ACHN (cell line): Measurements from ENCODE around the gene RAB29.
"Not testable (repeated sequence)": the region's sequence is repeated elsewhere in the genome, so short reads cannot be mapped to it uniquely, and the experiment has no call there.

Experiments
- DNase-seq: peaks from one replicate; pipeline ENCODE4 v3.0.0-alpha.2; 2015
- in situ Hi-C: cut with HindIII; loops from 2 replicates; pipeline ENCODE4 v1.10.0; 2017; ENCODE audit warnings: low sequenced_read_pairs, low pct_ligation_motif_present, low pct_unique_long_range_greater_than_20kb

The RAB29 gene

DNA sequence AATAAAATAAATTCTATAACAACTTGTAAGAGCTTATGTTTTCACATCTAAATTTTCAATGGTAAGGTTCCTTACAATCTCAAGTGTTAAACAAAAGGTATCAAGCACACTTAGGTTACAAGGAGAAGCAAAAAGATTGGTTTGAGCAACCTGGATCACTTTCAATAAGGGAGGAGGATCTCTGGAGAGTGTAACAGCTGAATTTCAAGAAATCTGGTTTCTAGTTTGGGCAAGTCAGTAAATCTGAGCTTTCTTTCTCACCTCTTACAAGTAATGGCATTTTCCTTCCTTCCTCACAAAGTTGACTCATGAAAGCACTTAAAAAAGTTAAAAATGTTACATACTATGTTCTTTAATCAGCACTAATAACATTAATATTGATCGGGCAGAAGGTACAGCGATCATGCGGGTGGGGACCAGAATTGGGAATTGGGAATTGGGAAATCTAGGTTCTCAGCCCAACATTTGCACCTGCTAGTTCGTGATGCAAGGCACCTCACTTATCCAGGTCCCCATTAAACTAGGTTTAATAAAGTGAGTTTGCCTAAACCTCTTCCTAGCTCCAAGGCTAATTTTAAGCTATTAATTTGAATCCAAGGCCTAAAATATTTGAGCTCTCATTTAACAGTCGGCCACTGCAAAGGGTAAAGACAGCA is 28.4 kb downstream of the RAB29 start:
- DNase-seq = no peak
- in situ Hi-C loops = no loop called here

DNA sequence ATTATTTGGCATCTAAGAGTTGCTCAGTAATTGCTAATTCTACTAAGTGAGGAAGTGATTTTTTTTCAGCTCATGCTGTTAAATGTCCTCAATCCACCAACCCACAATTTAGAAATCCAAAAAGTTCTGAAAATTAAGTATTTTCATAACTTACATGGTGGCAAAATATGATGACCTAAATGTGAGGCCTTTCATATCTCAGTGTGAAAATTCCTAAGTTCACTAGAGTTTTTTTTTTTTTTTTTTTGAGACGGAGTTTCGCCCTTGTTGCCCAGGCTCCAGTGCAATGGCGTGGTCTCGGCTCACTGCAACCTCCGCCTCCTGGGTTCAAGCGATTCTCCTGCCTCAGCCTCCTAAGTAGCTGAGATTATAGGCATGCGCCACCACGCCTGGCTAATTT is 30.9 kb downstream of the RAB29 start:
- in situ Hi-C loops = no loop called here
- DNase-seq = no peak

DNA sequence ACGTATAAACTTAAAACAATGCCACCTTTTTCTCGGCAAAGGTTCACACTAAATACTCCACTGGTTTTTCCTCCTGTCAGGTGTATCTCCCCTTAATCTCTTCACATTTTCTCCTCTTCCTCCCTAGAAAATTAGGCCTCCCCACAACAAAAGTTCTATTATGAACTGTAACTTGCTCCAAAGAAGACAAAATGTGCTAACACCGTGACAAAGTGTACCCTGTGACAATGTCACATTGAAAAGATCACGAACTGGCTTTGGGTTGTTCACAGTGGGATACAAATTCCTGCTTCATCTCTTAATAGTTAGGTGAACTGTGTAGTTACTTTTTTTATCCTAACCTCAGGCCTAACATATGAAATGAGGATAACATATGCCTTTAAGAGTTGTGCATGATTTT is 31.3 kb downstream of the RAB29 start:
- DNase-seq = no peak
- in situ Hi-C loops = no loop called here

DNA sequence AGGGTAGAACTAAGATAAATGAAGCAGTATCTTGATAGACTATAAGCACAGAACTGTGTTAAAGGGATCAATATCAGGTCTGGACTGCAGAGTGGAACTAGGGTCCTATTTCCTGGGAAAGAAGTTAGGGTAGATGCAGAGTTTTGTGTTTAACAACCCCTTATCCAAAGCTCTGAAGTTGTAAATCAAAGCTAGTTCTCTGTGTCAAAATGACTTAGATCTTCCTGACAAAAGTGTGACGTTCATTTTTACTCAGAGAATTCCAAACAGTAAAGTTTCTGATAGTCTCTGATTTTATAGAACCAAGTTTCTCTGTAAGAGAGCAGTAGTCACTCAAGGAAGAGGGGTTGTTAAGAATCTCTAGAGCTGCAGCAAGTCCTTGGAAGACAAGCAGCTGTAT is 33.6 kb downstream of the RAB29 start:
- in situ Hi-C loops = no loop called here

DNA sequence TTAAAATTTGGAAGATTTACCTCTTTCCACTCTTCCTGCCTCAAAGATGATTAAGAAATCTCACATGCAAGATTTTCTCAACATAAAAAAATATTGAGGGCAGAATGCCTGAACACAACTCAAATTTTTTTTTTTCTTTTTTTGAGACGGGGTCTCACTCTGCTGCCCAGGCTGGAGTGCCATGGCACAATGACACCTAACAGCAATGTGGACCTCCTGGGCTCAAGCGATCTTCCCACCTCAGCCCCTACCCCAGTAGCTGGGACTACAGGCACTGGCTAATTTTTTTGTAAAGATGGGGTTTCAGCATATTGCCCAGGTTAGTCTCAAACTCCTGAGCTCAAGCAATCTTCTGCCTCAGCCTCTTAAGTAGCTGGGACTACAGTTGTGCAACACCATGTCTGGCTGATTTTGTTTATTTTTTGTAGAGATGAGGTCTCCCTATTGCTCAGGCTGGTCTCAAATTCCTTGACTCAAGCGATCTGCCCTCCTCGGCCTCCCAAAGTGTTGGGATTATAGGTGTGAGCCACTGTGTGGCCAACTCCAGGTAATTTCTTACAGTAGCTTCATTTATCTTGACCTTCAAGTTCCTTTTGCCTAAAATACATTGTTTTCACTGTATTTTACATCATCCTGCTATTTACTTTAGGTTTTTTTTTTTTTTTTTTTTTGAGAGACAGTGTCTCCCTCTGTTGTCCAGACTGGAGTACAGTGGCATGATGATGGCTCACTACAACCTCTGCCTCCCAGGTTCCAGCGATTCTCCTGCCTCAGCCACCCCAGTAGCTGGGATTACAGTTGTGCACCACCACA is 35.7 kb downstream of the RAB29 start:
- DNase-seq = no peak
- in situ Hi-C loops = no loop called here

More for the DNA sequence above, 33.6 kb downstream of the RAB29 start:
- no peak for DNase-seq

DNA sequence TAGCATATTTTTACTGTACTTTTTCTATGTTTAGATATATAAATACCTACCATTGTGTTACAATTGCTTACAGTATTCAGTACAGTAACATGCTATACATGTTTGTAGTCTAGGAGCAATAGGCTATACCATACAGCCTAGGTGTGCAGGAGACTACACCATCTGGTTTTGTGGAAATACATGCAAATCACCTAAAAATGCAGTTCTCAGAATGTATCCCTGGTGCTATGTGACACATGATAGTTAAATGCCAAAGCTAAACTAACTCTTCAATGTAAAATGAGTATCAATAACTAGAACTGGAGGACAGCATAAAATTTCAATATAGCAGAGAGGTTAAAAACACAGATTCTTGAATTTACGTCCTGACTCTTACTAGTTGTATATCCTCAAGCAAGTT is 40.1 kb downstream of the RAB29 start:
- in situ Hi-C loops = no loop called here
- DNase-seq = no peak

DNA sequence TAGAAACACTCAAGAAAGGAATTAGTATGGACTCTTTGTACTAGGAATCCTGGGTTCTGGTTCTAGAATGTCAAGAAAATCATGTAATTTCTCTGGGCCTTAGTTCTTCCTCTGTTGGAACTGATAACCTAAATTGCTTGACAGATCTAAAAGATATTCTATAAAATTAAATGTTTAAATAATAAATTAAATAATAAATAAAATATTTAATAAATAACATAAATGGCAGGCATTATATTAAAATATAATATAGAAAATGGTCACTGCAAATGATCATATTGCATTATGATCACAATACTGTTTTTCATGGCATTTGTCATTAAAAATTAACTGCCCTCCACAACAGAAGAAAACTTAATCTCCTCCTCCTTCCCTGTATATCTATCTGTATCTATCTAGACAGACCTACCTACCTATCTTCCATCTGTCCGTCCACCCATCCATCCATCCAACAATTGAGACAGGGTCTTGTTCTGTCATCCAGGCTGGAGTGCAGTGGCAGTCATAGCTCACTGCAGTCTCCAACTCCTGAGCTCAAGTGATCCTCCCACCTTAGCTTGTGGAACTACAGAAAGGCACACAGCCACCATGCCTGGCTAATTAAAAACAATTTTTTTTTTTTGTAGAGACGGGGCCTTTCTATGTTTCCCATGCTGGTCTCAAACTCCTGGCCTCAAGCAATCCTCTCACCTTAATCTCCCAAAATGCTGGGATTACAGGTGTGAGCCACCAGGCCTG is 41.7 kb downstream of the RAB29 start:
- no peak for DNase-seq
- in situ Hi-C loops = no loop called here

DNA sequence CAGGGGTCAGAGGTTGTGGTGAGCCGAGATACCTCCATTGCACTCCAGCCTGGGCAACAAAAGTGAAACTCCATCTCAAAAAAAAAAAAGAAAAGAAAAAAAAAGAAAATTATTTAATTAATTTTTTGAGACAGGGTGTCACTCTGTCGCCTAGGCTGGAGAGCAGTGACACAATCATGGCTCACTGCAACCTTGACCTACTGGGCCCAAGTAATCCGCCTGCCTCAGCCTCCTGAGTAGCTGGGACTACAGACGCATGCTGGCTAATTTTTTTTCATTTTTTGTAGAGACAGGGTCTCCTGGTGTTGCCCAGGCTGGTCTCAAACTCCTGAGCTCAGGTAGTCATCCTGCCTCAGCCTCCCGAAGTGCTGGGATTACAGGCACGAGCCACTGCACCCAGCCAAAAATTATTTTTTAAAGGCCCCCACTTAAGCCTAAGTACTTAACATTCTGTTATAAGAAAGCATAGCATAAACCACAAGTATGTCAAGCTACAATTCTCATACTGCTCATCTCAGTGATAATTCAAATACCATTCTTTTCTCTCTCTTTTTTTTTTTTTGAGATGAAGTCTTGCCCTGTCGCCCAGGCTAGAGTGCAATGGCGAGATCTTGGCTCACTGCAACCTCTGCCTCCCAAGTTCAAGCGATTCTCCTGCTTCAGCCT is 45.2 kb downstream of the RAB29 start:
- in situ Hi-C loops = no loop called here
- no peak for DNase-seq

DNA sequence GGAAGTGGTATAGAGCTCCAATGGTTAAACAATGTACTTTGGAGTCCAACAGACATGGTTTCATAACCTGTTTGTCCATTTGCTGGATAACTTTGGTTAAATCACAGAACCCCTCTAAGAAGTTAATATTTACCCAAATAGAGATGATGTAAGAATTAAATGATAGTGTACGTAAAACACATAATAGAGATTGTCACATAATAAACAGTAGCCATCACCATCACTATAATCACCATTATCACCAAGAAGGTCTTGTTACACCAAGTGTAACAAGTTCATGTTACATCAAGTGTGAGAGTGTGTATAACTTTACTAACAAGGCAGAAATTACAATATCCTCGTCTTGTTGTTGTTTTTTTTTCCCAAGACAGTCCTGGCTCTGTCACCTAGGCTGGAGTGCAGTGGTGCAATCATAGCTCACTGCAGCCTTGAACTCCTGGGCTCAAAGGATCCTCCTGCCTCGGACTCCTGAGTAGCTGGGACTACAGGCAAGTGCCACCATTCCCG is 48.6 kb downstream of the RAB29 start:
- no peak for DNase-seq
- in situ Hi-C loops = no loop called here

DNA sequence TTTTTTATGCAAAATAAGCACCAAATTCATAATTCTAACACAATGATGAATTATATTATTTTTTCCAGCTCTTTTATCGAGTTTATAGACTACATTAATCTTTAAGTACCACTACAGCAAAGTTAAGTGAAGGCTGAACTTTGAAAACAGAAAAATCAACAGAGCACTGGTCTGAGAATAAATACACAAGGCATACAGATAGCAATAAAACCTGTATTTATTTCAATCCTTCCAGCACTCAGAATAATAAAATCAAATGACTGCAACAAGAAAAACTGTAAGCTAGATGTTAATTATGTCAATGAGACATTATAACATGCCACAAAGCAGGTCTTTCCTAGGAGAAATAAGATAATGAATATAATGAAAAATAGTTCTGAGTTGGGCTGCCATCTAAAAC is 49.8 kb downstream of the RAB29 start:
- in situ Hi-C loops = no loop called here
- DNase-seq = no peak

DNA sequence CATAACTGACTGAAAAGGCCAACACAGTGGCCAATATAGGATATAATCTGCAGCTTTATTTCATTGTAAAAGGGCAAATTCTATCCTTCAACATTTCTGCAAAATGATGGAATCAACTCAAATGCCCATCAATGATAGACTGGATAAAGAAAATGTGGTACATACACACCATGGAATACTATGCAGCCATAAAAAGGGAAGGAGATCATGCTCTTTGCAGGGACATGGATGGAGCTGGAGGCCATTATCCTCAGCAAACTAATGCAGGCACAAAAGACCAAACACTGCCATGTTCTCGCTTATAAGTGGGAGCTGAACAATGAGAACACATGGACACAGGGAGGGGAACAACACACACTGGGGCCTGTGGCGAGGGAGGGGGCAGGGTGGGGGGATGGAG is 54.5 kb downstream of the RAB29 start:
- in situ Hi-C loops, DNase-seq: not testable (repeated sequence)

DNA sequence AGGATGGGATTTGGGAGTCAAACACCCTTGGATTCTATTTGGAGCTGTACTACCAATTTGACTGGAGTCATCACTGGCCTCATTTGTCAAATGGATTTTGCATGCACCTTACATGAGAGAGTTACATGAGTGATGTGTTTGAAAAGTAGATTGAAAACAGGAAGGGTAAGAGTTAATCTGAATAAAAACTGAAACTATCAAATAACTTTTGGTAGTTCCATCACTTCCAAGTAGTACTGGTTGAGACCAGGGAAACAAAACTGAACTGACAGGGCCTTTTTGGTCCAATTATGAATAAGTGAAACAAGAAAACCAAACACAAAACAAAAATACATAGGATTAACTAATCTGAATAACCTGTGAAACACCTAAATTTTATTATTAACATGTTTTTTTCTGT is 55.5 kb downstream of the RAB29 start:
- DNase-seq = no peak
- in situ Hi-C loops = no loop called here

DNA sequence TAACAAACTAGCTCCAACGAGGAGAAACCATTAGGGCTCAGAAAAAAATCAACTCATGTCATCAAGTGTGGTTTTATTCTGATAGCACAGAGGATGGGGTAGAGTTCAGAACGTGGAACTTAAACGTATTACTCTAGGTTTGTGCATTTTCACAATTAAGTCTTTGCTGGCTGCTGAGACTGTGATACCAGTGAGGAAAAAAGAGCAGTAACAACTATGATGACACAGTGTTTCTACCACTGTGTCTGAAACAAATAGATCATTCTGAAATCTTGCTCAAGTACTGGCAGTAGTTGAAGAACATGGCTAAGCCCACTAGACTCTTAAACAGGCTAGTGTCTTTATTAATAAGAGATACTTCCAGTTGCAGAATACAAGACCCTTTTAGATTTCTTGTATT is 56.3 kb downstream of the RAB29 start:
- DNase-seq = no peak
- in situ Hi-C loops = no loop called here
